OCI-LY1 (cell line): ENCODE results near the gene SNTG2.

ENCODE experiments used
- CTCF ChIP-seq: fragments of 200-600 bp; sonication (generic), shearing (Covaris generic); IDR thresholded peaks from 2 replicates; pipeline ENCODE4 v1.5.1; 2017; ENCODE audit warnings: mild to moderate bottlenecking, antibody characterized with exemption, low read length, moderate library complexity, mixed read lengths
- EZH2 ChIP-seq: fragments of 200-600 bp; sonication (generic), shearing (Covaris generic); IDR thresholded peaks from 2 replicates; pipeline ENCODE4 v1.8.0; 2017; ENCODE audit warnings: borderline replicate concordance, mixed run types, mild to moderate bottlenecking, antibody characterized with exemption, low read length, moderate library complexity, mixed read lengths

- no peak for TF ChIP-seq CTCF
- no peak for TF ChIP-seq EZH2
These were observed 389.5 kb downstream of the SNTG2 start for GRCh38 chr2:1340141-1340512.
